GM12891 (cell line): ENCODE data around the gene POR.

Experiments
- POLR2A ChIP-seq: IDR thresholded peaks from 2 replicates; pipeline ENCODE4 v1.6.1; 2011; ENCODE audit warnings: low read depth, low read length, control low read depth
- TAF1 ChIP-seq: IDR thresholded peaks from 2 replicates; pipeline ENCODE4 v1.6.1; 2011; ENCODE audit warnings: low read depth, low read length, control low read depth

DNA sequence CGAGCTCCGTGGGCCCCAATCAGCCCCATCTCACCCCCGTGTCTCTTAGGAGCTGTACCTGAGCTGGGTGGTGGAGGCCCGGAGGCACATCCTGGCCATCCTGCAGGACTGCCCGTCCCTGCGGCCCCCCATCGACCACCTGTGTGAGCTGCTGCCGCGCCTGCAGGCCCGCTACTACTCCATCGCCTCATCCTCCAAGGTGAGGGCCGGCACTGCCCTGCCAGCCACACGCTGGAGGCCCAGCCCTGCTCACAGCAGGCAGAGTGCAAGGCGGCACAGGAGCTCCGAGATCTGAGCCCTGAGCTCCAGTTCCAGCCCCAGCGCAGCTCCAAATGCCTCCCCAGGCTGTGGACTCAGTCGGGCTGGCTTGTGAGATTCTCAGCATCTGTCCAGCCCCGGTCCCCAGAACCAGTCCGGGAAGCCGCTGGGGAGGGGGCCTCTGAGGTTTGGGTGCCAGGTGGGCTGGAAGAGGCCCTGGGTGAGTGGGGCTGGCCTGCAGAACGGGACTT lies 70.1 kb downstream of the POR start:
- TF ChIP-seq TAF1: no peak
- no peak for TF ChIP-seq POLR2A
